PC-3 (cell line): ENCODE results near the gene RETREG1. TPM values are rescaled to one million over a fixed set of nuclear protein-coding genes. Genes with fewer than 3 reads are reported as not detected.

Experiments used
- ATAC-seq: fragments of 200-7000 bp; cut with Tn5 transposase; 2 replicates; pipeline ENCODE4 v1.9.1; 2020; ENCODE audit warnings: mild to moderate bottlenecking, moderate library complexity
- BruUV-seq: library from RNA; stranded (reverse); fragments of 400-500 nt; replicated peaks from 2 replicates; lab custom pipeline; 2021; lab: Mats Ljungman, UMichigan
- CTCF ChIA-PET: fragments of 300-600 bp; sonication (Branson Sonifier 250); formaldehyde crosslinking; loops from one replicate; lab custom pipeline; 2022; ENCODE audit warnings: antibody characterized with exemption; lab: Charles Lee
- POLR2A ChIA-PET: fragments of 300-600 bp; sonication (Branson Sonifier 250); formaldehyde crosslinking; loops from one replicate; lab custom pipeline; 2022; ENCODE audit warnings: antibody characterized with exemption; ENCODE audit not compliant: unreplicated experiment; lab: Charles Lee
- DNase-seq: peaks from one replicate; pipeline ENCODE4 v3.0.0-alpha.2; 2015
- H2AFZ ChIP-seq: fragments of 300-600 bp; sonication (generic); 2 replicates; pipeline ENCODE4 v1.6.0; 2016; ENCODE audit warnings: antibody characterized with exemption, low read length
- H3F3A ChIP-seq: fragments of 300-600 bp; sonication (generic); one replicate; pipeline ENCODE4 v1.6.0; 2017; ENCODE audit warnings: antibody characterized with exemption, low read length, control low read depth, mild to moderate bottlenecking; ENCODE audit not compliant: unreplicated experiment
- H3K27ac ChIP-seq: fragments of 300-600 bp; sonication (generic); 2 replicates; pipeline ENCODE4 v1.5.1; 2016; ENCODE audit warnings: mild to moderate bottlenecking, low read length
- H3K27me3 ChIP-seq: fragments of 300-600 bp; sonication (generic); 2 replicates; pipeline ENCODE4 v1.6.1; 2016; ENCODE audit warnings: low read length, mixed read lengths
- H3K36me3 ChIP-seq: fragments of 300-600 bp; sonication (generic); 2 replicates; pipeline ENCODE4 v1.6.1; 2016; ENCODE audit warnings: low read depth, mixed run types, low read length, mixed read lengths
- H3K4me1 ChIP-seq: fragments of 300-600 bp; sonication (generic); 2 replicates; pipeline ENCODE4 v1.5.1; 2016; ENCODE audit warnings: low read length; ENCODE audit not compliant: insufficient read depth
- H3K4me2 ChIP-seq: fragments of 300-600 bp; sonication (generic); 2 replicates; pipeline ENCODE4 v1.6.0; 2016; ENCODE audit warnings: low read length
- H3K4me3 ChIP-seq: fragments of 300-600 bp; sonication (generic); 2 replicates; pipeline ENCODE4 v1.5.1; 2016; ENCODE audit warnings: mild to moderate bottlenecking, low read length, mixed read lengths
- H3K79me2 ChIP-seq: fragments of 300-600 bp; sonication (generic); 2 replicates; pipeline ENCODE4 v1.6.1; 2017; ENCODE audit warnings: low read length, mixed read lengths
- H3K9ac ChIP-seq: fragments of 300-600 bp; sonication (generic); 2 replicates; pipeline ENCODE4 v1.6.0; 2016; ENCODE audit warnings: mild to moderate bottlenecking, low read length
- H3K9me2 ChIP-seq: fragments of 300-600 bp; sonication (generic); replicated peaks from 2 replicates; pipeline ENCODE4 v1.6.1; 2016; ENCODE audit warnings: mixed run types, low read length, mixed read lengths
- H3K9me3 ChIP-seq: fragments of 300-600 bp; sonication (generic); 2 replicates; pipeline ENCODE4 v1.6.1; 2016; ENCODE audit warnings: low read length, mixed read lengths
- H4K20me1 ChIP-seq: fragments of 300-600 bp; sonication (generic); 2 replicates; pipeline ENCODE4 v1.6.1; 2016; ENCODE audit warnings: low read length, mixed read lengths
- EZH2 ChIP-seq: fragments of 300-600 bp; sonication (generic); IDR thresholded peaks from one replicate; pipeline ENCODE4 v1.6.1; 2017; ENCODE audit warnings: antibody characterized with exemption, mild to moderate bottlenecking, low read length; ENCODE audit not compliant: unreplicated experiment
- EZH2phosphoT487 ChIP-seq: fragments of 300-600 bp; sonication (generic); IDR thresholded peaks from 2 replicates; pipeline ENCODE4 v1.6.1; 2018; ENCODE audit warnings: mild to moderate bottlenecking, antibody characterized with exemption, low read length, borderline replicate concordance
- intact Hi-C: fragments of 100-400 bp; cut with micrococcal nuclease; formaldehyde crosslinking; loops from 2 replicates; pipeline ENCODE4 v1.9.0; 2023
- total RNA-seq: library from RNA; depleted of rRNA; stranded (reverse); fragments of >200 nt; gene quantifications from 2 replicates; pipeline ENCODE4 v1.2.3, GENCODE V29; 2014
- TF ChIP-seq, protein P1 (sequence below): fragments of 300-600 bp; sonication (generic); conservative IDR thresholded peaks from 2 replicates; pipeline ENCODE4 v1.5.1; 2017; ENCODE audit warnings: antibody characterized with exemption, low read depth, mild to moderate bottlenecking, low read length

Gene RETREG1
- total RNA-seq, 1 experiment from 2014 or later: 1.7 TPM

DNA sequence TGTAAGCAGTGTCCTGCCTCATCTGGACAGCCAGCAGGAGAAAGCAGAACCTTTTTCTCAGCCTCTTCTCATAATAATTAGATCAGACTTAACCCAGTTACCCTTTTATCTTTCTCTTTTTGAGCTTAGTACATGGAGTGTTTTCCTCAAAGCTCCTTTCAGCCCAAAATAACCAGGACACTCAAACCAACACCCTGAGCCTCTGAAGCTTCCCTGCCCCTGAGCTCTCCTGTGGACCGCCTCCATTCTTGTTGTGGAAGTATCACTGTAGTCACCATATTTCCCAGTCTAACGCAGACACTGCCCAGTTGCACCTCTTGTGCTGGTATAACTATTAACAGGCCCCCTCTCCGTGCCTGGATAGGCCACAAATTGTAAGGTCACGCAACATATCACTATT lies 97.4 kb downstream of the RETREG1 start:
- H3K36me3 ChIP-seq: no peaks in the 10 kb centered on the region
- H3K79me2 ChIP-seq: no peaks in the 10 kb centered on the region
- DNase-seq: no peak
- no peak overlapping the region for H3K4me2 ChIP-seq
- no peaks in the 10 kb centered on the region for H4K20me1 ChIP-seq
- no peak for ATAC-seq
- no peaks in the 10 kb centered on the region for H3K9me2 ChIP-seq
- no peaks in the 10 kb centered on the region for H3K9me3 ChIP-seq
- H3K27ac ChIP-seq: no peak overlapping the region
- TF ChIP-seq, protein P1, sequence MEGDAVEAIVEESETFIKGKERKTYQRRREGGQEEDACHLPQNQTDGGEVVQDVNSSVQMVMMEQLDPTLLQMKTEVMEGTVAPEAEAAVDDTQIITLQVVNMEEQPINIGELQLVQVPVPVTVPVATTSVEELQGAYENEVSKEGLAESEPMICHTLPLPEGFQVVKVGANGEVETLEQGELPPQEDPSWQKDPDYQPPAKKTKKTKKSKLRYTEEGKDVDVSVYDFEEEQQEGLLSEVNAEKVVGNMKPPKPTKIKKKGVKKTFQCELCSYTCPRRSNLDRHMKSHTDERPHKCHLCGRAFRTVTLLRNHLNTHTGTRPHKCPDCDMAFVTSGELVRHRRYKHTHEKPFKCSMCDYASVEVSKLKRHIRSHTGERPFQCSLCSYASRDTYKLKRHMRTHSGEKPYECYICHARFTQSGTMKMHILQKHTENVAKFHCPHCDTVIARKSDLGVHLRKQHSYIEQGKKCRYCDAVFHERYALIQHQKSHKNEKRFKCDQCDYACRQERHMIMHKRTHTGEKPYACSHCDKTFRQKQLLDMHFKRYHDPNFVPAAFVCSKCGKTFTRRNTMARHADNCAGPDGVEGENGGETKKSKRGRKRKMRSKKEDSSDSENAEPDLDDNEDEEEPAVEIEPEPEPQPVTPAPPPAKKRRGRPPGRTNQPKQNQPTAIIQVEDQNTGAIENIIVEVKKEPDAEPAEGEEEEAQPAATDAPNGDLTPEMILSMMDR: no peak
- TF ChIP-seq EZH2phosphoT487 (no peak), EZH2 (no peak)
- no peak overlapping the region for H3K4me3 ChIP-seq
- H3K4me1 ChIP-seq: no peaks in the 10 kb centered on the region
- CTCF ChIA-PET: no interaction called here
- POLR2A ChIA-PET: no interaction called here
- no peaks in the 10 kb centered on the region for H3F3A ChIP-seq
- H2AFZ ChIP-seq: no peak overlapping the region
- H3K9ac ChIP-seq: no peak overlapping the region
- peaks cover 21% of the 10 kb centered on the region for H3K27me3 ChIP-seq
- BruUV-seq: no TSS peak
- intact Hi-C loops: no loop called here

DNA sequence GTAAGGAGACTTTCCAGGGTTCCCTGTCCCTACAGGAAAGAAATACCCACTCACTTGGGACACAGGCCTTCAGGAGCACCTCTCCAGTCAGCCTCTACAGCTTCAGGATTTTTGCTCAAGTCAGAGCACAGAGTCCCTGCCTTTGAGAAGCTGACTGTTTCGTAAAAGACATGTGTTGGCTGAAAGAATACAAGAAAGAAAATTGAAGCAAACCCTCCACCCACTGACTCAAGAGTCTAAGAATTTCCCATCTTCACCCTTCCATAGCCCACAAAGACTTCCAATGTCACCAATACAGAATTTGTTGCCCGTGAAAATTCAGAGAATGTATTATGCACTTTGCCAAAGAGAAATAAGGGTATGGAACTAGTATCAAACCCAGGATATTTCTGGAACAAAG lies 98.2 kb downstream of the RETREG1 start:
- H3K79me2 ChIP-seq: no peaks in the 10 kb centered on the region
- no peak for ATAC-seq
- no peak for DNase-seq
- no peak for TF ChIP-seq EZH2
- intact Hi-C loops: no loop called here
- H3F3A ChIP-seq: no peaks in the 10 kb centered on the region
- no peak overlapping the region for H3K4me2 ChIP-seq
- no peaks in the 10 kb centered on the region for H3K4me1 ChIP-seq
- H2AFZ ChIP-seq: no peak overlapping the region
- no peak overlapping the region for H3K27ac ChIP-seq
- ChIA-PET POLR2A (no interaction called here), CTCF (no interaction called here)
- peaks cover 19% of the 10 kb centered on the region for H3K27me3 ChIP-seq
- no peak overlapping the region for H3K9ac ChIP-seq
- no peaks in the 10 kb centered on the region for H3K9me3 ChIP-seq
- BruUV-seq: no TSS peak
- H3K9me2 ChIP-seq: no peaks in the 10 kb centered on the region
- H4K20me1 ChIP-seq: no peaks in the 10 kb centered on the region
- H3K36me3 ChIP-seq: no peaks in the 10 kb centered on the region
- H3K4me3 ChIP-seq: no peak overlapping the region

DNA sequence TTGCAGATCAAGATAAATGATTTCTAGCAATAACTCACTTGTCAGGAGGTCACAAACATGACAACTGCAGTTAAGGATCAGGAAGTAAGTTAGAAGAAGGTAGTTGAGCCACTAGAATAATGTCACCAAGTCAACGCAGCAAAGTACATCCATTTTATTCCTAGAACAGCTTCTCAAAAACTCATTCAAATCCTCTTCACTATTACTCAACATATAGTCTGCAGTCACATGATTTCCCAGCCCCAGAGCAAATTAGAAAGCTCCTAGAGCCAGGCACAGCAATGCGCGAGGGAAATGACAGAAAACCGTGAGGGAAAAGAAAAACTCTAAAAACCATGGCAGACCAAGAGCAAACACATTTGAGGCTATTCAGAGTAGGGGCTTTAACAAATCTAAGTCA lies 101.3 kb downstream of the RETREG1 start:
- ChIA-PET CTCF (no interaction called here), POLR2A (no interaction called here)
- H2AFZ ChIP-seq: no peak overlapping the region
- no peaks in the 10 kb centered on the region for H3K4me1 ChIP-seq
- no peak overlapping the region for H3K4me2 ChIP-seq
- intact Hi-C loops: no loop called here
- no peaks in the 10 kb centered on the region for H3F3A ChIP-seq
- H3K9ac ChIP-seq: no peak overlapping the region
- no peaks in the 10 kb centered on the region for H3K9me2 ChIP-seq
- H3K9me3 ChIP-seq: no peaks in the 10 kb centered on the region
- ATAC-seq (no peak), DNase-seq (no peak)
- TF ChIP-seq, protein P1: no peak
- no peak for TF ChIP-seq EZH2
- no peak for TF ChIP-seq EZH2phosphoT487
- no peaks in the 10 kb centered on the region for H3K36me3 ChIP-seq
- H3K27me3 ChIP-seq: no peaks in the 10 kb centered on the region
- no peaks in the 10 kb centered on the region for H4K20me1 ChIP-seq
- H3K79me2 ChIP-seq: no peaks in the 10 kb centered on the region
- H3K4me3 ChIP-seq: no peak overlapping the region
- no peak overlapping the region for H3K27ac ChIP-seq
- BruUV-seq: no TSS peak
